KBM-7 (cell line): ENCODE results near the gene IMPDH1.
A peak's percentile ranks its signal among the peaks of the same experiment; 100 is the strongest.

Experiments used
- DNase-seq: peaks from one replicate; pipeline ENCODE4 v3.0.0-alpha.2; 2015
- in situ Hi-C: fragments of 300-500 bp; cut with MboI; formaldehyde crosslinking; loops from 2 replicates; pipeline ENCODE4 v1.14.3; 2020; ENCODE audit warnings: low sequenced_read_pairs, low pct_unique_long_range_greater_than_20kb, mixed read lengths

The IMPDH1 gene

GRCh38 chr7:128437426-128438332 lies 27.9 kb upstream of the IMPDH1 start:
- in situ Hi-C loops: no loop called here
- DNase-seq: peak; percentile 65

- no peak for DNase-seq
- in situ Hi-C loops: no loop called here
Observed at GRCh38 chr7:128435327-128435686, 25.5 kb upstream of the IMPDH1 start.

- in situ Hi-C loops: no loop called here
- no peak for DNase-seq
Observed at GRCh38 chr7:128434413-128435326, 24.9 kb upstream of the IMPDH1 start.

- in situ Hi-C loops: no loop called here
- DNase-seq: no peak
Observed at GRCh38 chr7:128431754-128432153, 22.0 kb upstream of the IMPDH1 start.

GRCh38 chr7:128431221-128431620 lies 21.4 kb upstream of the IMPDH1 start:
- in situ Hi-C loops: no loop called here
- no peak for DNase-seq

GRCh38 chr7:128430207-128430606 lies 20.4 kb upstream of the IMPDH1 start:
- no peak for DNase-seq
- in situ Hi-C loops: no loop called here

GRCh38 chr7:128427289-128427891 lies 17.6 kb upstream of the IMPDH1 start:
- in situ Hi-C loops: no loop called here
- DNase-seq: peak; percentile 78

GRCh38 chr7:128425850-128426249 lies 16.1 kb upstream of the IMPDH1 start:
- peak; percentile 89 for DNase-seq
- in situ Hi-C loops: no loop called here

GRCh38 chr7:128424686-128425275 lies 15.0 kb upstream of the IMPDH1 start:
- no peak for DNase-seq
- in situ Hi-C loops: no loop called here

GRCh38 chr7:128422842-128423241 lies 13.1 kb upstream of the IMPDH1 start:
- no peak for DNase-seq
- in situ Hi-C loops: no loop called here

GRCh38 chr7:128422037-128422436 lies 12.3 kb upstream of the IMPDH1 start:
- DNase-seq: no peak
- in situ Hi-C loops: no loop called here

GRCh38 chr7:128421384-128421783 lies 11.6 kb upstream of the IMPDH1 start:
- no peak for DNase-seq
- in situ Hi-C loops: no loop called here

GRCh38 chr7:128420773-128421172 lies 11.0 kb upstream of the IMPDH1 start:
- in situ Hi-C loops: no loop called here
- no peak for DNase-seq

GRCh38 chr7:128419257-128419656 lies 9.5 kb upstream of the IMPDH1 start:
- no peak for DNase-seq
- in situ Hi-C loops: no loop called here

- in situ Hi-C loops: no loop called here
- DNase-seq: no peak
Observed at GRCh38 chr7:128417071-128417470, 7.3 kb upstream of the IMPDH1 start.

GRCh38 chr7:128415217-128415785 lies 5.5 kb upstream of the IMPDH1 start:
- DNase-seq: no peak
- in situ Hi-C loops: no loop called here

- in situ Hi-C loops: no loop called here
- no peak for DNase-seq
Observed at GRCh38 chr7:128410451-128410753, 620 bp upstream of the IMPDH1 start.

- no peak for DNase-seq
- in situ Hi-C loops: no loop called here
Observed at GRCh38 chr7:128408709-128409595, 830 bp downstream of the IMPDH1 start.
